ENCODE results near the gene CLEC9A.

CLEC9A gene

DNA sequence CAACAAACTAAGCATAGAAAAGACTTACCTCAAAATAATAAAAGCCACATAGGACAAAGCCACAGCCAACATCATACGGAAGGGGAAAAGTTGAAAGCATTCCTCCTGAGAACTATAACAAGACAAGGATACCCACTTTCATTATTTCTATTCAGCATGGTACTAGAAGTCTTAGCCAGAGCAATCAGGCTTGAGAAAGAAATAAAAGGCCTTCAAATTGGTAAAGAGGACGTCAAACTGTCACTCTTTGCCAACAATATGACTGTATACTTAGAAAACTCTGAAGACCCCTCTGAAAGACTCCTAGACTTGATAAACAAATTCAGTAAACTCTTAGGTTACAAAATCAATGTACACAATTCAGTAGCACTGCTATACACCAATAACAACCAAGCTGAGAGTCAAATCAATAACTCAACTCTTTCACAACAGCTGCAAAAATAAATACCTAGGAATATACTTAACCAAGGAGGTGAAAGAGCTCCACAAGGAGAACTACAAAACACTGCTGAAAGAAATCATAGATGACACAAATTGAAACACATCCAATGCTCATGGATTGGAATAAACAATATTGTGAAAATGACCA is 79.9 kb downstream of the CLEC9A start:
- Mint-ChIP-seq H3K36me3 (ENCODE audit: low read depth) (no peaks in the 10 kb centered on the region), H3K4me1 (ENCODE audit: low read depth) (no peaks in the 10 kb centered on the region), H3K27ac (no peak overlapping the region), H3K27me3 (ENCODE audit: low read depth) (peaks cover 17% of the 10 kb centered on the region), H3K9me3 (peaks cover 4% of the 10 kb centered on the region), H3K4me3 (no peak overlapping the region)

DNA sequence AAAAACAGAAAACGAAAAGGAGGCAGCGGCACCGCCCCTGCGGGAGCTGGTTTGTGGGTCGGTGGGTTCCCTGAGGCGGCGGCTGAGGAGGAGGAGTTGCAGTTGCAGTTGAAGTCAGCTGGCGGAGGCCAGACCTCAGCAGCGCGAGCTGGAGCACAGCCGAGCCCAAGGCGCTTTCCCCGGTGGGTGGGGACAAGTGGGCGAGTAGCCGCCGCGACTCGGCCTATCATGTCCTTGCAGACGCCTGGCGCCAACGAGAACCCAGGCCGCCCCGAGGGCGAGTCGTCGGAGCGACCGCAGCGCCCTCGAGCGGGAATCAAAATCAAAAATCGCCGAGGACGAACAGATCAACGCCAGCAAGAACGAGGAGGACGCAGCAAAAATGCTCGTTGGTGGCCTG is 81.0 kb downstream of the CLEC9A start:
- H3K27ac Mint-ChIP-seq = no peak overlapping the region
- H3K36me3 Mint-ChIP-seq (ENCODE audit: low read depth) = no peaks in the 10 kb centered on the region
- H3K9me3 Mint-ChIP-seq = no peaks in the 10 kb centered on the region

DNA sequence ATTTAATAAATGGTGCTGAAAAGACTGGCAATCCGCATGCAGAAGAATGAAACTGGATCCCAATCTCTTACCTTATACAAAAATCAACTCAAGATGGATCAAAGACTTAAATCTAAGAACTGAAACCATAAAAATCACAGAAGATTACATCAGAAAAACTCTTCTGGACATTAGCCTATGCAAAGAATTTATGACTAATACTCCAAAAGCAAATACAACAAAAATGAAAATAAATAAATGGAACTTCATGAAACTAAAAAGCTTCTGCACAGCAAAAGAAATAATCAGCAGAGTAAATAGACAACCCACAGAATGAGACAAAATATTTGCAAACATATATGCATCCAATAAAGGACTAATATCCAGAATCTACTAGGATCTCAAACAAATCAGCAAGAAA is 82.6 kb downstream of the CLEC9A start:
- Mint-ChIP-seq H3K27ac (no peak overlapping the region), H3K4me1 (ENCODE audit: low read depth) (no peaks in the 10 kb centered on the region), H3K4me3 (no peak overlapping the region), H3K36me3 (ENCODE audit: low read depth) (no peaks in the 10 kb centered on the region), H3K27me3 (ENCODE audit: low read depth) (peaks cover 7% of the 10 kb centered on the region), H3K9me3 (no peaks in the 10 kb centered on the region)

More for the DNA sequence above, 81.0 kb downstream of the CLEC9A start:
- Mint-ChIP-seq H3K4me3 (no peak overlapping the region), H3K4me1 (ENCODE audit: low read depth) (no peaks in the 10 kb centered on the region), H3K27me3 (ENCODE audit: low read depth) (peaks cover 8% of the 10 kb centered on the region)

DNA sequence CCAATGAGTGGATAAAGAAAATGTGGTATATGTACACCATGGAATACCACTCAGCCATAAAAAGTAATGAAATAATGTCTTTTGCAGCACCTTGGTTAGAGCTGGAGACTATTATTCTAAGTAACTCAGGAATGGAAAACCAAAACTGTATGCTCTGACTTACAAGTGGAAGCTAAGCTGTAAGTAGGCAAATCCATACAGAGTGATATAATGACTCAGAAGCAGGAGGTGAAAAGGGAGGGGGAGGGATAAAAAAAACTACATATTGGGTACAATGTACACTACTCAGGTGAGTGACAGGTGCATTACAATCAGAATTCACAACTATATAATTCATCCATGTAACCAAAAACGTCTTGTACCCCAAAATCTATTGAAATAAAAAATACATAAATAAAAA is 83.4 kb downstream of the CLEC9A start:
- no peaks in the 10 kb centered on the region for H3K4me1 Mint-ChIP-seq (ENCODE audit: low read depth)
- H3K4me3 Mint-ChIP-seq = no peak overlapping the region
- no peaks in the 10 kb centered on the region for H3K36me3 Mint-ChIP-seq (ENCODE audit: low read depth)
- peaks cover 7% of the 10 kb centered on the region for H3K27me3 Mint-ChIP-seq (ENCODE audit: low read depth)
- H3K27ac Mint-ChIP-seq = no peak overlapping the region
- H3K9me3 Mint-ChIP-seq = no peaks in the 10 kb centered on the region

DNA sequence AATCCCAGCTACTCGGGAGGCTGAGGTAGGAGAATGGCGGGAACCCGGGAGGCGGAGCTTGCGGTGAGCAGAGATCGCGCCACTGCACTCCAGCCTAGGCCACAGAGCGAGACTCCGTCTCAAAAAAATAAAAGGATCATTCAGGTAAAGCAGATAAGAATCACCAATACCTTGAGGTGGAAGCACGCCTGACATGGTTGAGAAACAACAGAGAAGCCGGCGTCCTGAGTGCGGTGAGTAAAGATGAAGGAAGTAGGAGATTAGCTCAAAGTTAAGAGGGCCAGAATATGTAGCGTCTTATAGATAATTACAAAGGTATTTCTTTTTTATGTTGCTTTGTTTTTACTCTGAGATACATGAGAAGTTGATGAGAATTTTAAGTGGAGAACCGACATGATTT is 84.8 kb downstream of the CLEC9A start:
- Mint-ChIP-seq H3K27me3 (ENCODE audit: low read depth) (peaks cover 16% of the 10 kb centered on the region), H3K4me1 (ENCODE audit: low read depth) (no peaks in the 10 kb centered on the region), H3K4me3 (no peak overlapping the region), H3K27ac (no peak overlapping the region), H3K36me3 (ENCODE audit: low read depth) (no peaks in the 10 kb centered on the region), H3K9me3 (no peaks in the 10 kb centered on the region)
